A673 (cell line): ENCODE data around the gene YTHDF1. TPM values are rescaled to one million over a fixed set of nuclear protein-coding genes. Genes with fewer than 3 reads are reported as not detected.

Source experiments
- BruUV-seq: library from RNA; stranded (reverse); fragments of 400-500 nt; replicated peaks from 2 replicates; lab custom pipeline; 2021; lab: Mats Ljungman, UMichigan
- CTCF ChIA-PET: fragments of 300-600 bp; sonication (Branson Sonifier 250); formaldehyde crosslinking; loops from one replicate; lab custom pipeline; 2022; ENCODE audit warnings: antibody characterized with exemption; lab: Charles Lee
- POLR2A ChIA-PET: fragments of 300-600 bp; sonication (Branson Sonifier 250); formaldehyde crosslinking; loops from one replicate; lab custom pipeline; 2022; ENCODE audit warnings: antibody characterized with exemption; ENCODE audit not compliant: low non-redundant PET; lab: Charles Lee
- DNase-seq: peaks from one replicate; pipeline ENCODE4 v3.0.0-alpha.2; 2015; ENCODE audit warnings: low spot score
- H3K27ac ChIP-seq: fragments of 200-600 bp; sonication (generic); 2 replicates; pipeline ENCODE4 v1.5.1; 2016; ENCODE audit warnings: mixed run types, low read depth, mild to moderate bottlenecking, mixed read lengths, antibody characterized with exemption, low read length; ENCODE audit not compliant: poor library complexity, severe bottlenecking
- H3K27me3 ChIP-seq: fragments of 200-600 bp; sonication (generic); replicated peaks from 2 replicates; pipeline ENCODE4 v1.6.1; 2017; ENCODE audit warnings: mixed run types, low read depth, mild to moderate bottlenecking, mixed read lengths, antibody characterized with exemption, low read length; ENCODE audit not compliant: insufficient read depth, poor library complexity
- H3K36me3 ChIP-seq: fragments of 200-600 bp; sonication (generic); 2 replicates; pipeline ENCODE4 v1.6.1; 2016; ENCODE audit warnings: mixed run types, mild to moderate bottlenecking, mixed read lengths, antibody characterized with exemption, low read length; ENCODE audit not compliant: insufficient read depth, poor library complexity, severe bottlenecking
- H3K4me1 ChIP-seq: fragments of 200-600 bp; sonication (generic); 2 replicates; pipeline ENCODE4 v1.6.1; 2017; ENCODE audit warnings: mixed run types, mild to moderate bottlenecking, mixed read lengths, antibody characterized with exemption, low read length; ENCODE audit not compliant: insufficient read depth, poor library complexity, severe bottlenecking
- H3K4me3 ChIP-seq: fragments of 200-600 bp; sonication (generic); 2 replicates; pipeline ENCODE4 v1.5.1; 2016; ENCODE audit warnings: low read depth, mixed run types, mild to moderate bottlenecking, mixed read lengths, low read length; ENCODE audit not compliant: poor library complexity, severe bottlenecking
- H3K9me3 ChIP-seq: fragments of 200-600 bp; sonication (generic); 2 replicates; pipeline ENCODE4 v1.6.1; 2016; ENCODE audit warnings: mixed run types, low read depth, mild to moderate bottlenecking, mixed read lengths, antibody characterized with exemption, low read length; ENCODE audit not compliant: poor library complexity, severe bottlenecking
- CTCF ChIP-seq: fragments of 300-800, 200-600 bp; sonication (generic); conservative IDR thresholded peaks from 2 replicates; pipeline ENCODE4 v1.5.1; 2017; ENCODE audit warnings: low read depth, mild to moderate bottlenecking, antibody characterized with exemption, low read length, moderate library complexity, mixed read lengths
- EZH2 ChIP-seq: fragments of 200-600 bp; sonication (generic); IDR thresholded peaks from 2 replicates; pipeline ENCODE4 v1.6.1; 2017; ENCODE audit warnings: borderline replicate concordance, low read depth, mild to moderate bottlenecking, mixed read lengths, antibody characterized with exemption, low read length; ENCODE audit not compliant: poor library complexity, severe bottlenecking
- intact Hi-C: fragments of 100-400 bp; cut with micrococcal nuclease; formaldehyde crosslinking; loops from one replicate; pipeline ENCODE4 v1.10.0; 2022; ENCODE audit not compliant: unreplicated experiment
- total RNA-seq: library from RNA; stranded (reverse); gene quantifications from 2 replicates; pipeline ENCODE4 v1.2.3, GENCODE V29; 2021

Gene YTHDF1
- total RNA-seq, 1 experiment from 2014 or later: 52.4 TPM

- no peaks in the 10 kb centered on the region for H3K36me3 ChIP-seq
- intact Hi-C loops: no loop called here
- H3K4me1 ChIP-seq: no peaks in the 10 kb centered on the region
- BruUV-seq: no TSS peak
- H3K4me3 ChIP-seq: no peak overlapping the region
- no peak for DNase-seq
- no peaks in the 10 kb centered on the region for H3K9me3 ChIP-seq
- no peak overlapping the region for H3K27ac ChIP-seq
- no peak for TF ChIP-seq CTCF
- TF ChIP-seq EZH2: no peak
- ChIA-PET POLR2A (no interaction called here), CTCF (no interaction called here)
- peaks cover 54% of the 10 kb centered on the region for H3K27me3 ChIP-seq
Measured at GRCh38 chr20:63257629-63258028, 41.7 kb upstream of the YTHDF1 start.

GRCh38 chr20:63256954-63257353 lies 41.0 kb upstream of the YTHDF1 start:
- H3K27me3 ChIP-seq: peaks cover 58% of the 10 kb centered on the region

GRCh38 chr20:63255931-63256704 lies 40.2 kb upstream of the YTHDF1 start:
- DNase-seq: no peak
- H3K9me3 ChIP-seq: no peaks in the 10 kb centered on the region
- ChIA-PET POLR2A (no interaction called here), CTCF (no interaction called here)
- H3K4me1 ChIP-seq: no peaks in the 10 kb centered on the region
- H3K4me3 ChIP-seq: no peak overlapping the region
- H3K27ac ChIP-seq: no peak overlapping the region
- H3K27me3 ChIP-seq: peaks cover 55% of the 10 kb centered on the region
- no peaks in the 10 kb centered on the region for H3K36me3 ChIP-seq
- BruUV-seq: no TSS peak
- intact Hi-C loops: no loop called here
- no peak for TF ChIP-seq EZH2
- TF ChIP-seq CTCF: no peak

More at GRCh38 chr20:63256954-63257353, 41.0 kb upstream of the YTHDF1 start:
- no peak for DNase-seq
- POLR2A ChIA-PET: no interaction called here
- no TSS peak for BruUV-seq
- CTCF ChIA-PET: no interaction called here
- intact Hi-C loops: no loop called here
- no peaks in the 10 kb centered on the region for H3K36me3 ChIP-seq
- no peak overlapping the region for H3K4me3 ChIP-seq
- no peaks in the 10 kb centered on the region for H3K9me3 ChIP-seq
- TF ChIP-seq CTCF: no peak
- TF ChIP-seq EZH2: no peak
- H3K4me1 ChIP-seq: no peaks in the 10 kb centered on the region
- H3K27ac ChIP-seq: no peak overlapping the region
